Dedifferentiated amniotic fluid mesenchymal stem cell (primary cell): Measurements from ENCODE around the gene UBR4.

Experiments
- DNase-seq: peaks from one replicate; pipeline ENCODE4 v3.0.0-alpha.2; 2016; ENCODE audit errors: extremely low spot score

UBR4 gene

GRCh38 chr1:19096036-19096833 is 113.8 kb downstream of the UBR4 start:
- no peak for DNase-seq

GRCh38 chr1:19091196-19091953 is 118.7 kb downstream of the UBR4 start:
- peak; percentile 25 for DNase-seq

- no peak for DNase-seq
Observed at GRCh38 chr1:19089524-19089923, 120.5 kb downstream of the UBR4 start.

GRCh38 chr1:19088717-19089442 is 121.2 kb downstream of the UBR4 start:
- no peak for DNase-seq

- no peak for DNase-seq
Observed at GRCh38 chr1:19087737-19088594, 122.1 kb downstream of the UBR4 start.

GRCh38 chr1:19087017-19087736 is 122.9 kb downstream of the UBR4 start:
- DNase-seq = no peak

- DNase-seq = no peak
Observed at GRCh38 chr1:19086176-19086875, 123.7 kb downstream of the UBR4 start.

- no peak for DNase-seq
Observed at GRCh38 chr1:19084206-19084738, 125.8 kb downstream of the UBR4 start.

GRCh38 chr1:19083081-19083480 is 127.0 kb downstream of the UBR4 start:
- DNase-seq = no peak

- no peak for DNase-seq
Observed at GRCh38 chr1:19081218-19081893, 128.7 kb downstream of the UBR4 start.

- no peak for DNase-seq
Observed at GRCh38 chr1:19080721-19081120, 129.3 kb downstream of the UBR4 start.

- no peak for DNase-seq
Observed at GRCh38 chr1:19079541-19080472, 130.3 kb downstream of the UBR4 start.

GRCh38 chr1:19078536-19078935 is 131.5 kb downstream of the UBR4 start:
- no peak for DNase-seq

GRCh38 chr1:19076841-19077616 is 133.0 kb downstream of the UBR4 start:
- no peak for DNase-seq

GRCh38 chr1:19074902-19075721 is 135.0 kb downstream of the UBR4 start:
- no peak for DNase-seq

- DNase-seq = no peak
Observed at GRCh38 chr1:19074361-19074901, 135.6 kb downstream of the UBR4 start.
